Adrenal gland (tissue), 5 donors: ENCODE measurements around the gene SLC35B4.

Experiments
- POLR2A ChIP-seq, 2 donors: fragments of 450-650 bp; IDR thresholded peaks; one replicate each; pipeline ENCODE4 v1.6.1; 2017; ENCODE audit warnings: antibody characterized with exemption in 2 of 2, mild to moderate bottlenecking in 2 of 2, moderate library complexity in 1 of 2
- TF ChIP-seq, protein P1 (sequence below), 6 experiments: fragments of 450-650 bp in 4 of 6; fragments of 200-600 bp in 2 of 6; sonication (generic) in 1 of 6; IDR thresholded peaks; 1 replicate in 5 of 6; 2 replicates in 1 of 6; pipeline versions ENCODE4 v1.5.1 to v1.8.0; 2016 to 2021; ENCODE audit warnings: antibody characterized with exemption in 6 of 6, mild to moderate bottlenecking in 2 of 6, moderate library complexity in 1 of 6
- donor health status: DM: no; HTN: no; CAD: no.

- TF ChIP-seq, protein P1, sequence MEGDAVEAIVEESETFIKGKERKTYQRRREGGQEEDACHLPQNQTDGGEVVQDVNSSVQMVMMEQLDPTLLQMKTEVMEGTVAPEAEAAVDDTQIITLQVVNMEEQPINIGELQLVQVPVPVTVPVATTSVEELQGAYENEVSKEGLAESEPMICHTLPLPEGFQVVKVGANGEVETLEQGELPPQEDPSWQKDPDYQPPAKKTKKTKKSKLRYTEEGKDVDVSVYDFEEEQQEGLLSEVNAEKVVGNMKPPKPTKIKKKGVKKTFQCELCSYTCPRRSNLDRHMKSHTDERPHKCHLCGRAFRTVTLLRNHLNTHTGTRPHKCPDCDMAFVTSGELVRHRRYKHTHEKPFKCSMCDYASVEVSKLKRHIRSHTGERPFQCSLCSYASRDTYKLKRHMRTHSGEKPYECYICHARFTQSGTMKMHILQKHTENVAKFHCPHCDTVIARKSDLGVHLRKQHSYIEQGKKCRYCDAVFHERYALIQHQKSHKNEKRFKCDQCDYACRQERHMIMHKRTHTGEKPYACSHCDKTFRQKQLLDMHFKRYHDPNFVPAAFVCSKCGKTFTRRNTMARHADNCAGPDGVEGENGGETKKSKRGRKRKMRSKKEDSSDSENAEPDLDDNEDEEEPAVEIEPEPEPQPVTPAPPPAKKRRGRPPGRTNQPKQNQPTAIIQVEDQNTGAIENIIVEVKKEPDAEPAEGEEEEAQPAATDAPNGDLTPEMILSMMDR (IDR thresholded peaks at IDR 0.05): no peak
- TF ChIP-seq POLR2A (IDR thresholded peaks at IDR 0.05): no peak
These were observed 4.0 kb downstream of the SLC35B4 start for GRCh38 chr7:134312717-134313116.
